Measurements from ENCODE around the gene BIRC2. TPM values are rescaled to one million over a fixed set of nuclear protein-coding genes. Genes with fewer than 3 reads are reported as not detected.

Gene BIRC2
- 41.8 and 43.5 TPM in 2 replicates for total RNA-seq

GRCh38 chr11:102346748-102347461 lies at the start of gene BIRC2:
TSS of gene BIRC2 (plus strand) at chr11:102347214. CDS start at chr11:102349855, 2,641 bp downstream.

GRCh38 chr11:102317099-102317767 lies 29.8 kb upstream of the BIRC2 start, which contains the start of gene BIRC3:
TSS of gene BIRC3 (plus strand) at chr11:102317484. CDS start at chr11:102324510, 7,026 bp downstream.

Other genes starting within 250 kb of the BIRC2 start
- 98.7 and 112 TPM in 2 replicates for gene YAP1, start 236.8 kb upstream of the BIRC2 start, total RNA-seq
- 1.9 and 2.0 TPM in 2 replicates for gene BIRC3, start 29.7 kb upstream of the BIRC2 start, total RNA-seq
- 88.6 and 93.5 TPM in 2 replicates for gene TMEM123, start 105.6 kb downstream of the BIRC2 start, total RNA-seq
- gene MMP7, start 183.5 kb downstream of the BIRC2 start, total RNA-seq, result not detected in 2 replicates